ENCODE results near the gene RBM26. TPM values are rescaled to one million over a fixed set of nuclear protein-coding genes. Genes with fewer than 3 reads are reported as not detected.
A peak's percentile ranks its signal among the peaks of the same experiment; 100 is the strongest.

RBM26 gene
- total RNA-seq (100 to 1,000 TPM; 138 to 142 TPM), polyA plus RNA-seq (10 to 100 TPM; 14.1 to 17.0 (median 16.1) TPM), total RNA-seq (163 to 285 (median 197) reads per million in 6 experiments)

DNA sequence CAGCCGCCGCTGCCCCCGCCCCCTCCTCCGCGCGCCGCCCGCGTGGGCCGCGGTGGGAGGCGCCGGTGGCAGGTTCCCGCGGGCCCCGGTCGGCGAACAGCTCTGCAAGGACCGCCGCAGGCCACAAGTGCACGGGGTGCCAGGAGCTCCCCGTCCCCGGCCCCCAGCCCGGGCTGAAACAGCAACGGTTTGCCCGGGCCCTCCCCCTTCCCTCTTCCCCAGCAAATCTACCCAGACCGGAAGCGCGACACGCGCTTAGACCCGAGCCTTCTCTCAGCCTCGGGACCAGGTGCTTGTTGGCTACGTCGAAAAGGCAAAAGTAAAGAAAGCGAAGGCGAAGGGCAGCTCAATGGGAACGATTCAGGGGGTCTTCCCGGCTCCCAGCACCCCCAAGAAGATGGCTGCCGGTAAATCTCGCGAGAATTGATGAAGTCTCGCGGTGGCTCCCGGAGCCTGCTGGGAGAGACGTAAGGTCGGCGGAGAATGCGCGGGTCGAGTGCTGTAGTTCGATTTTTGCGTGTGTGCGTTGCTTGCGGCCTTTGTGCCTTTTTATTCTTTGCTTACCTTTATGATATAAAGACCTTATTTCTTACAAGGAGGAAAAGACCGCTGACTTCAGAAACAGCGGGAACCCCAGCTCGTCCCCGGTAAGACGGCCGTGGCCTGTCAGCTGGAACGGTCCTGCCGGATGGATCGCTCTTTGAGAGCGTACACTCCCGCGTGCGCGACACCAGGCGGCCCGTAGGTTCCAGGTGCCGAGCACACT, at the start of gene RBM26:
TSS of gene RBM26 (minus strand) at position 425 of the 766 bp plus-strand sequence. CDS start 481 bp downstream, outside the sequence.
- Mint-ChIP-seq H3K36me3 (peaks cover 0 to 15% (median 2%) of the 10 kb centered on the region in 3 donors), H3K4me1 (peaks cover 25 to 35% (median 31%) of the 10 kb centered on the region in 4 donors), H3K27ac (peak within 1 kb of the TSS in 8 of 10 donors; percentile 97 to 99 (median 98)), H3K4me3 (peak within 1 kb of the TSS in 9 of 10 donors; percentile 91 to 97 (median 94)), H3K27me3 (no peaks in the 10 kb centered on the region), H3K9me3 (no peaks in the 10 kb centered on the region)
- peak; percentile 85 to 98 (median 95) for DNase-seq
- POLR2A ChIA-PET = interaction anchor here (0.6 to 6.5 kb wide), 8 partner anchors 12 to 1709 kb away, joined by 3 to 107 read pairs (median 4); partner anchors contain the start of genes NDFIP2 and SLAIN1
- ATAC-seq = peak; percentile 88

GRCh38 chr13:79455331-79455730, 49.3 kb upstream of the RBM26 start:
- Mint-ChIP-seq H3K27ac (no peak overlapping the region), H3K36me3 (no peaks in the 10 kb centered on the region), H3K9me3 (no peaks in the 10 kb centered on the region), H3K4me3 (no peak overlapping the region), H3K4me1 (peaks cover 6 to 19% (median 14%) of the 10 kb centered on the region in 4 donors), H3K27me3 (peaks cover 0 to 16% (median 3%) of the 10 kb centered on the region in 5 donors)
- no peak for DNase-seq
- POLR2A ChIA-PET = no interaction called here
- no peak for ATAC-seq

GRCh38 chr13:79452239-79452913, 46.3 kb upstream of the RBM26 start:
- H3K9me3 Mint-ChIP-seq = no peaks in the 10 kb centered on the region
- H3K27ac Mint-ChIP-seq = peak overlapping the region in 3 of 10 donors; percentile 75 to 94 (median 87)
- ATAC-seq = no peak
- H3K27me3 Mint-ChIP-seq = peaks cover 0 to 8% (median 2%) of the 10 kb centered on the region in 5 donors
- no peaks in the 10 kb centered on the region for H3K36me3 Mint-ChIP-seq
- peak overlapping the region in 1 of 10 donors; percentile 63 for H3K4me3 Mint-ChIP-seq
- H3K4me1 Mint-ChIP-seq = peaks cover 11 to 36% (median 32%) of the 10 kb centered on the region in 4 donors
- no peak for DNase-seq
- POLR2A ChIA-PET = no interaction called here

GRCh38 chr13:79451500-79451962, 45.5 kb upstream of the RBM26 start:
- Mint-ChIP-seq H3K4me3 (peak overlapping the region in 7 of 10 donors; percentile 2 to 63 (median 27)), H3K27me3 (peaks cover 0 to 8% (median 2%) of the 10 kb centered on the region in 5 donors), H3K36me3 (no peaks in the 10 kb centered on the region), H3K27ac (peak overlapping the region in 9 of 10 donors; percentile 7 to 94 (median 75)), H3K9me3 (no peaks in the 10 kb centered on the region), H3K4me1 (peaks cover 11 to 38% (median 35%) of the 10 kb centered on the region in 4 donors)
- ATAC-seq (peak; percentile 99), DNase-seq (peak; percentile 37 to 88 (median 69))
- POLR2A ChIA-PET = no interaction called here

GRCh38 chr13:79450110-79450509, 44.1 kb upstream of the RBM26 start:
- peaks cover 0 to 8% (median 0%) of the 10 kb centered on the region in 5 donors for H3K27me3 Mint-ChIP-seq
- H3K9me3 Mint-ChIP-seq = no peaks in the 10 kb centered on the region
- no peaks in the 10 kb centered on the region for H3K36me3 Mint-ChIP-seq
- no peak overlapping the region for H3K4me3 Mint-ChIP-seq
- peaks cover 12 to 44% (median 42%) of the 10 kb centered on the region in 4 donors for H3K4me1 Mint-ChIP-seq
- H3K27ac Mint-ChIP-seq = no peak overlapping the region
- ATAC-seq (no peak), DNase-seq (no peak)
- POLR2A ChIA-PET = no interaction called here

DNA sequence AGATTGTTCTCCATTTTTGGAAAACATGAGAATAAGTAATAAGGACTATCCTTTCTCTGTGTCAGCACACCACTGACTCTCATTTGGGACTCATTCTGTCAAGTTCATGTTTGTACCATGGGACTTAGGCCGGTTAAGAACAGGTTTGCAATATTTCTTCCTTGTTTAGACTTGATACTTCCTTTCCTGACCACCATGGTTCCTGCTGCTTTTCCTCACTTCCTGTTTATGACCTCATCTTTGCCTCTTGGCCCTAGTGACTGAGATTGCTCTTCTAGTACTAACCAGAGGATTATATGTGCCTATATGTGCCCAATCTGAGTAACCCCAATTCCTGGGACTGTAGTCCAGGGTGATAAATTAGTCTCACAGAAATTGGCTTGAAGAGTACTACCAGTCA, 42.4 kb upstream of the RBM26 start:
- no peak for DNase-seq
- POLR2A ChIA-PET = no interaction called here

DNA sequence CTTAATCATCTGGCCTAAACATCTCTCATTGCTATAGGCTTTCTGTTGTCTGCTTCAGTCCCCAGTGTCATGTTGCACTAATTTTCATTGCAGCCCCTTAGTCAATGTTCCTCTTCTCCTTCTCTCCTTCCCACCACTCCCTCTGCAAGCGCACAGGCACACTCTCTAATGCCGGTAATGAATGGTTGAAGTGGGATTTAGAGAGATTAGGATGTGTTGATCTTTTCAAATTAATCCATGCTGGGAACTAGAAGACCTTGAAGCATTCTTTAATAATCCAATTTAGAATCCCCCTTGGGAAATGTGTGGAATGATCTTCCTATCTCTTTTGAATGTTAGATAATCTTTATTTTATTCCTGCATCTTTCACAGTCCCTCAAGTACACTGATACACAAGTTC, 41.7 kb upstream of the RBM26 start:
- peaks cover 12 to 44% (median 42%) of the 10 kb centered on the region in 4 donors for H3K4me1 Mint-ChIP-seq
- no peak overlapping the region for H3K4me3 Mint-ChIP-seq
- H3K27me3 Mint-ChIP-seq = peaks cover 0 to 2% (median 0%) of the 10 kb centered on the region in 5 donors
- POLR2A ChIA-PET = no interaction called here
- no peaks in the 10 kb centered on the region for H3K9me3 Mint-ChIP-seq
- DNase-seq (no peak), ATAC-seq (no peak)
- H3K27ac Mint-ChIP-seq = no peak overlapping the region
- H3K36me3 Mint-ChIP-seq = no peaks in the 10 kb centered on the region

More for the DNA sequence above, 42.4 kb upstream of the RBM26 start:
- no peak overlapping the region for H3K27ac Mint-ChIP-seq
- no peak for ATAC-seq
- H3K9me3 Mint-ChIP-seq = no peaks in the 10 kb centered on the region
- H3K27me3 Mint-ChIP-seq = peaks cover 0 to 2% (median 0%) of the 10 kb centered on the region in 5 donors
- no peaks in the 10 kb centered on the region for H3K36me3 Mint-ChIP-seq
- peak overlapping the region in 1 of 10 donors; percentile 0 for H3K4me3 Mint-ChIP-seq
- peaks cover 12 to 44% (median 42%) of the 10 kb centered on the region in 4 donors for H3K4me1 Mint-ChIP-seq

GRCh38 chr13:79447141-79447540, 41.1 kb upstream of the RBM26 start:
- no peak for ATAC-seq
- H3K36me3 Mint-ChIP-seq = no peaks in the 10 kb centered on the region

GRCh38 chr13:79445968-79446645, 40.1 kb upstream of the RBM26 start:
- H3K4me1 Mint-ChIP-seq = peaks cover 6 to 32% (median 26%) of the 10 kb centered on the region in 4 donors
- peaks cover 0 to 2% (median 0%) of the 10 kb centered on the region in 5 donors for H3K27me3 Mint-ChIP-seq
- POLR2A ChIA-PET = no interaction called here
- H3K9me3 Mint-ChIP-seq = no peaks in the 10 kb centered on the region
- DNase-seq (peak in 2 of 10 donors; percentile 4 to 17), ATAC-seq (peak; percentile 71 to 79)
- H3K36me3 Mint-ChIP-seq = no peaks in the 10 kb centered on the region
- H3K4me3 Mint-ChIP-seq = no peak overlapping the region
- peak overlapping the region in 1 of 10 donors; percentile 61 for H3K27ac Mint-ChIP-seq

More at GRCh38 chr13:79447141-79447540, 41.1 kb upstream of the RBM26 start:
- Mint-ChIP-seq H3K27ac (no peak overlapping the region), H3K4me3 (no peak overlapping the region), H3K9me3 (no peaks in the 10 kb centered on the region), H3K27me3 (peaks cover 0 to 2% (median 0%) of the 10 kb centered on the region in 5 donors), H3K4me1 (peaks cover 12 to 41% (median 36%) of the 10 kb centered on the region in 4 donors)
- POLR2A ChIA-PET = no interaction called here
- no peak for DNase-seq

DNA sequence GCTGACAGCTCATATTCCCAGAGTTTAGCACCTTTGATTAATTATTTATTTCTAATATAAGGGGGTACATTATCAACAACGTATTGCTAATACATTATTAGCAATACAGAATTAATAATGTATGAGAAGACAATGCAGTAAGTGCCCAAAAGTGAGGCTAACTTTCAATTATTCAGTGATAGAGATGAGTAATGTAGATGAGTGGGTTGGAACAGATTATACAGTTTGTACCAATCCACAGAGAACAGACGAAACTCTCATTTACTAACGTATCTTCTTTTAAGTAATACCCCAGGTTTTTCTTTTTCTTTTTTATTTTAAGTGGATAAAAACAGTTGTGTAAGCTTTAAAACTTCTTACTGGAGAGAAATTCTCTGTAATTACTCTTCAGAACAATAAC, 36.7 kb upstream of the RBM26 start:
- Mint-ChIP-seq H3K9me3 (no peaks in the 10 kb centered on the region), H3K27me3 (no peaks in the 10 kb centered on the region), H3K4me3 (no peak overlapping the region), H3K36me3 (no peaks in the 10 kb centered on the region), H3K4me1 (peaks cover 1 to 10% (median 8%) of the 10 kb centered on the region in 4 donors), H3K27ac (no peak overlapping the region)
- ATAC-seq (no peak), DNase-seq (no peak)
- POLR2A ChIA-PET = no interaction called here

- Mint-ChIP-seq H3K27me3 (no peaks in the 10 kb centered on the region), H3K9me3 (no peaks in the 10 kb centered on the region), H3K4me1 (peaks cover 1 to 10% (median 8%) of the 10 kb centered on the region in 4 donors), H3K4me3 (no peak overlapping the region), H3K27ac (no peak overlapping the region), H3K36me3 (no peaks in the 10 kb centered on the region)
- DNase-seq = no peak
- ATAC-seq = no peak
- POLR2A ChIA-PET = no interaction called here
Measured at GRCh38 chr13:79442221-79442620, 36.2 kb upstream of the RBM26 start.

DNA sequence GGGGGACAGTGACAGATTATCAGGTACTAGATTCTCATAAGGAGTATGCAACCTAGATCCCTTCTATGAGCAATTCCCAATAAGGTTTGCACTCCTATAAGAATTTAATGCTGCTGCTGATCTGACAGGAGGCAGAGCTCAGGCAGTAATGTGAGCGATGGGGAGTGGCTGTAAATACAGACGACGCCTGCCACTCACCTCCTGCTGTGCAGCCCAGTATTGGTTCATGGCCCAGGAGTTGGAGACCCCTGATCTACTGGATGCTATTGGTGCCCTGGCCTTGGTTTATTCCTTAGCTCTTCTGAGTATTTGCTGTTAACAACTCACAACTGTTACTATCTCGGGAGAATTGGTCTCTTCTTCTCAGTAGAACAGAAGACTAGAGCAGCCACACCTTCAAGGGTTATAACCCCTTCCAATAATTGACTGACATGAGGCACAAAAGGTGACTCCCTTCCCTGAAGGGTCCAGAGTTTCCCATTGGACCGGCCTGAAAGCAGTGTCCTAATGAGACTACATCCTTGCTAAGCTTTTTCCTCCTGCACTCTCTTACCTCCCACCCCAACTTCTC, 35.0 kb upstream of the RBM26 start:
- H3K4me3 Mint-ChIP-seq = no peak overlapping the region
- DNase-seq (no peak), ATAC-seq (no peak)
- peaks cover 0 to 4% (median under 1%) of the 10 kb centered on the region in 4 donors for H3K4me1 Mint-ChIP-seq
- H3K27me3 Mint-ChIP-seq = no peaks in the 10 kb centered on the region
- no peaks in the 10 kb centered on the region for H3K9me3 Mint-ChIP-seq
- POLR2A ChIA-PET = no interaction called here
- no peak overlapping the region for H3K27ac Mint-ChIP-seq
- no peaks in the 10 kb centered on the region for H3K36me3 Mint-ChIP-seq

All from naive thymus-derived CD8-positive, alpha-beta T cell (primary cell).